Calu3 (cell line): ENCODE results near the gene TMEM108. TPM values are rescaled to one million over a fixed set of nuclear protein-coding genes. Genes with fewer than 3 reads are reported as not detected.

Source experiments
- BruUV-seq: library from RNA; stranded (reverse); fragments of 400-500 nt; replicated peaks from 2 replicates; lab custom pipeline; 2021; lab: Mats Ljungman, UMichigan
- CTCF ChIA-PET: fragments of 300-600 bp; sonication (Branson Sonifier 250); formaldehyde crosslinking; loops from one replicate; lab custom pipeline; 2022; ENCODE audit warnings: antibody characterized with exemption; lab: Charles Lee
- DNase-seq: peaks from one replicate; pipeline ENCODE4 v3.0.0; 2022
- H3K27ac Mint-ChIP-seq: one replicate; pipeline ENCODE4 v1.8.0; 2022; ENCODE audit warnings: mixed read lengths; ENCODE audit not compliant: unreplicated experiment
- H3K27me3 Mint-ChIP-seq: one replicate; pipeline ENCODE4 v1.8.0; 2022; ENCODE audit warnings: mixed read lengths; ENCODE audit not compliant: unreplicated experiment
- H3K36me3 Mint-ChIP-seq: one replicate; pipeline ENCODE4 v1.8.0; 2022; ENCODE audit warnings: mild to moderate bottlenecking, moderate library complexity, mixed read lengths; ENCODE audit not compliant: insufficient read depth, unreplicated experiment
- H3K4me1 Mint-ChIP-seq: one replicate; pipeline ENCODE4 v1.8.0; 2022; ENCODE audit warnings: mild to moderate bottlenecking, low read depth, mixed read lengths; ENCODE audit not compliant: unreplicated experiment
- H3K4me3 Mint-ChIP-seq: one replicate; pipeline ENCODE4 v1.8.0; 2022; ENCODE audit warnings: mild to moderate bottlenecking, low read depth, moderate library complexity, mixed read lengths; ENCODE audit not compliant: unreplicated experiment
- H3K9me3 Mint-ChIP-seq: one replicate; pipeline ENCODE4 v1.8.0; 2022; ENCODE audit warnings: low read depth, mixed read lengths; ENCODE audit not compliant: unreplicated experiment
- CTCF ChIP-seq: fragments of 200-600 bp; IDR thresholded peaks from one replicate; pipeline ENCODE4 v1.8.0; 2022; ENCODE audit warnings: antibody characterized with exemption; ENCODE audit not compliant: unreplicated experiment
- intact Hi-C: fragments of 100-400 bp; cut with micrococcal nuclease; formaldehyde crosslinking; loops from one replicate; pipeline ENCODE4 v1.10.0; 2022; ENCODE audit not compliant: unreplicated experiment
- total RNA-seq: library from RNA; stranded (reverse); gene quantifications from 2 replicates; pipeline ENCODE4 v1.2.3, GENCODE V29; 2022

Gene TMEM108
- total RNA-seq, 1 experiment from 2014 or later: not detected

GRCh38 chr3:133119176-133119575, 81.0 kb downstream of the TMEM108 start:
- Mint-ChIP-seq H3K27ac (no peak overlapping the region), H3K36me3 (no peaks in the 10 kb centered on the region), H3K9me3 (no peaks in the 10 kb centered on the region), H3K4me3 (no peak overlapping the region), H3K4me1 (no peaks in the 10 kb centered on the region), H3K27me3 (peaks cover 49% of the 10 kb centered on the region)
- DNase-seq: no peak
- no TSS peak for BruUV-seq
- intact Hi-C loops: loop anchor here (5.0 kb wide), 1 partner anchor 263 kb away; no protein-coding TSS in a partner anchor
- CTCF ChIA-PET: no interaction called here
- no peak for TF ChIP-seq CTCF

GRCh38 chr3:133121450-133121849, 83.3 kb downstream of the TMEM108 start:
- H3K4me3 Mint-ChIP-seq: no peak overlapping the region
- DNase-seq: no peak
- TF ChIP-seq CTCF: no peak
- H3K36me3 Mint-ChIP-seq: no peaks in the 10 kb centered on the region
- H3K4me1 Mint-ChIP-seq: no peaks in the 10 kb centered on the region
- intact Hi-C loops: no loop called here
- no peaks in the 10 kb centered on the region for H3K9me3 Mint-ChIP-seq
- H3K27ac Mint-ChIP-seq: no peak overlapping the region
- CTCF ChIA-PET: no interaction called here
- BruUV-seq: no TSS peak
- H3K27me3 Mint-ChIP-seq: peaks cover 62% of the 10 kb centered on the region

- intact Hi-C loops: no loop called here
- DNase-seq: no peak
- CTCF ChIA-PET: interaction anchor here (1.0 kb wide), 1 partner anchor 91 kb away, joined by 3 read pairs; no protein-coding TSS in a partner anchor
- no peak overlapping the region for H3K27ac Mint-ChIP-seq
- peaks cover 8% of the 10 kb centered on the region for H3K4me1 Mint-ChIP-seq
- no peak overlapping the region for H3K4me3 Mint-ChIP-seq
- BruUV-seq: no TSS peak
- H3K9me3 Mint-ChIP-seq: no peaks in the 10 kb centered on the region
- H3K27me3 Mint-ChIP-seq: peaks cover 48% of the 10 kb centered on the region
- no peaks in the 10 kb centered on the region for H3K36me3 Mint-ChIP-seq
- no peak for TF ChIP-seq CTCF
Measured at GRCh38 chr3:133123636-133124035, 85.4 kb downstream of the TMEM108 start.

- BruUV-seq: no TSS peak
- H3K9me3 Mint-ChIP-seq: no peaks in the 10 kb centered on the region
- H3K36me3 Mint-ChIP-seq: no peaks in the 10 kb centered on the region
- CTCF ChIA-PET: interaction anchor here (1.0 to 1.6 kb wide), 2 partner anchors 12 to 92 kb away, joined by 3 to 4 read pairs; no protein-coding TSS in a partner anchor
- intact Hi-C loops: no loop called here
- no peak for DNase-seq
- no peak for TF ChIP-seq CTCF
- H3K27ac Mint-ChIP-seq: no peak overlapping the region
- peaks cover 8% of the 10 kb centered on the region for H3K4me1 Mint-ChIP-seq
- peaks cover 41% of the 10 kb centered on the region for H3K27me3 Mint-ChIP-seq
- H3K4me3 Mint-ChIP-seq: no peak overlapping the region
Measured at GRCh38 chr3:133124511-133124910, 86.3 kb downstream of the TMEM108 start.
